ENCODE data around the gene SUCLA2. TPM values are rescaled to one million over a fixed set of nuclear protein-coding genes. Genes with fewer than 3 reads are reported as not detected.

The SUCLA2 gene
- total and polyA plus RNA-seq, 9 of the 15 experiments (the other 6 are each of a cell fraction or from before 2014, with no cell fraction given) = 23.3 to 52.9 (median 35.8) TPM

DNA sequence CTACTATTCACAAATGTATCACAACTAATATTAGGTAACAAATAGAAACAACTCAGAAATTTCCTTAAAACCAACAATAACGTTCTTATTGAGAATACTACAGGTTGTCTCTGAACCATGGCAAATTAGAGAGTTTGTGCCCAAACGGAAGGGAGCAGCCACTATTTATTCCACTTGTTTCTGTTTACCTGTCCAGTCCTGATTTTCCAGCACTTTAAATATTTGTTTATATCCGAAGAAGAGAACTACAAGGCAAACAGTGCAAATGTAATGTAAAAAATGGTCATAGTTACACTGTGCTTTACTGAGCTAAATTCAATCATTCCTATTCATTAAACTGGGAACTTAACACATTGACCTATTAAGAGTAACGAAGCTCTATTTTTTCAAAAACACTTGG is 9.2 kb downstream of the SUCLA2 start:
- CTCF ChIA-PET (ENCODE audit: low intra/inter-chr PET ratio) = no interaction called here
- no TSS peak for BruUV-seq (replicated peaks)
- 89% methylated on average over 4 of the region's 4 CpGs for WGBS (ENCODE audit: insufficient coverage, low coverage, missing lambda C conversion rate)
- intact Hi-C loops (cut with micrococcal nuclease) = no loop called here
- Histone ChIP-seq H3K4me3 (no peak overlapping the region), H2AFZ (ENCODE audit: low read depth, low read length) (no peak overlapping the region), H3K4me2 (ENCODE audit: insufficient read depth, low read length) (no peak overlapping the region), H3K4me1 (replicated peaks in 1 of 2; ENCODE audit: control insufficient read depth in 2 of 2, insufficient read depth in 2 of 2, low read length in 2 of 2) (no peaks in the 10 kb centered on the region), H3K27ac (ENCODE audit: extremely low read depth, low read depth, low read length) (no peak overlapping the region), H3K9me3 (replicated peaks; ENCODE audit: control insufficient read depth, insufficient read depth, low read depth, low read length) (no peaks in the 10 kb centered on the region), H3K9ac (ENCODE audit: insufficient read depth in 1 of 2, low read depth in 2 of 2, low read length in 2 of 2) (no peak overlapping the region), H3K9me1 (ENCODE audit: control insufficient read depth, insufficient read depth, low read length) (no peaks in the 10 kb centered on the region), H3K27me3 (ENCODE audit: control insufficient read depth in 2 of 2, insufficient read depth in 2 of 2, low read length in 2 of 2) (no peaks in the 10 kb centered on the region), H3K36me3 (ENCODE audit: control insufficient read depth, insufficient read depth, low read length) (peaks cover 52% of the 10 kb centered on the region; the same call in 2 of the 3 replicates), H3K79me2 (ENCODE audit: control insufficient read depth, insufficient read depth, low read length) (peaks cover 11% of the 10 kb centered on the region), H4K20me1 (replicated peaks; ENCODE audit: control insufficient read depth, insufficient read depth, low read length) (no peaks in the 10 kb centered on the region)
- DNase-seq (ENCODE audit: extremely low read depth in 1 of 4, low spot score in 3 of 4) = no peak
- POLR2A ChIA-PET = no interaction called here
- TF ChIP-seq HNRNPL (IDR thresholded peaks at IDR 0.05; ENCODE audit: low read depth, low read length) (no peak), ZNF449 (CRISPR knock-in tag; IDR thresholded peaks at IDR 0.05) (no peak), BRCA1 (IDR thresholded peaks at IDR 0.05) (no peak), BRCA1 (CRISPR knock-in tag; IDR thresholded peaks at IDR 0.05) (no peak), RBM17 (IDR thresholded peaks at IDR 0.05; ENCODE audit: borderline replicate concordance, low read depth, low read length) (no peak), GTF2A2 (tag; IDR thresholded peaks at IDR 0.05) (no peak), ZNF785 (CRISPR knock-in tag; IDR thresholded peaks at IDR 0.05) (no peak), FOXJ2 (tag; IDR thresholded peaks at IDR 0.05) (no peak), TFAM (CRISPR knock-in tag; conservative IDR thresholded peaks at IDR 0.05) (no peak), HDAC3 (IDR thresholded peaks at IDR 0.05; ENCODE audit: borderline replicate concordance, partially characterized antibody) (no peak), SMAD3 (CRISPR knock-in tag; conservative IDR thresholded peaks at IDR 0.05) (no peak), ZNF431 (CRISPR knock-in tag; IDR thresholded peaks at IDR 0.05) (no peak), MIER1 (IDR thresholded peaks at IDR 0.05; ENCODE audit: low read depth) (no peak)
- no peak for ATAC-seq
- in situ Hi-C loops (cut with MboI) = no loop called here
- no peak for FAIRE-seq

All from K562 (cell line).